Dedifferentiated amniotic fluid mesenchymal stem cell (primary cell): Measurements from ENCODE around the gene CCL17.
"Not testable (repeated sequence)": the region's sequence is repeated elsewhere in the genome, so short reads cannot be mapped to it uniquely, and the experiment has no call there.

ENCODE experiments used
- DNase-seq: peaks from one replicate; pipeline ENCODE4 v3.0.0-alpha.2; 2016; ENCODE audit errors: extremely low spot score

Gene CCL17

DNA sequence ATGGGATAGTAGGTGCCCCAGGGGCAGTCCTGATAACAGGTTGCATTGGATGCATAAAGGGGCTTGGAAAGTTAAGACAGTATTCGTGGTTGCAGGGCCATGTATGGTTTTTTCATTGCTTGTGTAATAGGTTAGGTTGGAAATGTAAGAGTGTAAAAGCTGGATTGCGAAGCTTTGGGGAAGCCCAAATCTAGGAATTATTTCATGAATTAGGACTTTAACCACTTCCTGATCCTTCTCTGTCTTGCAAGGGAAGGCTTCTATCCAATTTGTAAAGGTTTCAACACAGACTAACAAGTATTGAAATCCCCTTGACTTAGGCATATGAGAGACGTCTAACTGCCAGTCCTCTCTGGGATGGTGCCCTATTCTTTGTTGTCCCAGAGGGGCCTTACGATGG, 7.8 kb upstream of the CCL17 start:
- no peak for DNase-seq

DNA sequence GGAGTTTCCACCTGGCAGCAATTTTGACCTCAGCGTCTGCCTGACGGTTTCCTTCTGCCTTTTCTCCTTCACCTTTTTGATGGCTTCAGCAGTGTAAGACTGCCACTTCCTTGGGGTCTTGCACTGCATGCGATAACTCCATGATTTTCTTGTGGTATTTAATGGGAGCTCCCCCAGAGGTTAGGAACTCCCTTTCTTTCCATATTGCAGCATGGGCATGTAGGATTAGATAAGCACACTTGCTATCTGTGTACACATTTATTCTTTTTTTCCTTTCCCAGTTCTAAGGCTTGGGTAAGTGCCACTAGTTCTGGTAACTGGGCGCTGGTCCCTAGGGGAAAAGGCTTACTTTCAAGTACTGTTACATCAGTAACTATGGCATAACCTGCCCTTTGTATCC, 7.1 kb upstream of the CCL17 start:
- DNase-seq = not testable (repeated sequence)

DNA sequence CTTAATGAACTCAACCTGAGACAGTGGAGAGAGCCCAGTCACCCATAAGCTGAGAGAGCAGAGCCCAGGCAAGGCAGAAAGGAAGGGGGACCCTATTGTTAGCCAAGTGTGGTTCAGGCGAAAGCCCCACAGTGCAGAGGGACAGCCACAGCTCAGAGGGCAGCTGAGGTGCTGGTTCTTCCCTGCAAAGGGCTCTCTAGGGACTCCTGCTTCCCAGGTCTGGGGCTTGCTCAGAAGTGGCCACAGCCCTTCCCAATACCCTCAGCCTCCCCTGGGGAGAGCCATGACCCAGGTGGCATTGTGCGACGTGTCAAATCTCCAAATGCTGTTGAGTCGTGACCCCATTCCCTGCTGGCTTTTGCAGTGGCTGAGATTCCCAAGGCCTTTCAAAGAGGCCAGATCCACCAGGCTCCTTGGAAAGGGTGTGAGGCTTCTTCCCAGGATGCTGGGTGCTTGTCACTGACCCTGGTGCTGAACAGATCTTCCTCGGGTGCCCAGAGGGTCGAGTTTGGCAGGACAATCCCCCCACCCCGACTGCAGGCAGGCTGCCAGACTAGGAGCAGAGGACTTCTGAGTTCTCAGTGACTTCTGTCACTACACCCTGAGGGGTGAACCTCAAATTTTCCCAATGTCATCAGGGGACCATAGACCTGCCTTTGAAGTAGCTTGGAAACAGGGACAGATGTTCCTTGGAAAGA, 2.5 kb upstream of the CCL17 start:
- DNase-seq = no peak

DNA sequence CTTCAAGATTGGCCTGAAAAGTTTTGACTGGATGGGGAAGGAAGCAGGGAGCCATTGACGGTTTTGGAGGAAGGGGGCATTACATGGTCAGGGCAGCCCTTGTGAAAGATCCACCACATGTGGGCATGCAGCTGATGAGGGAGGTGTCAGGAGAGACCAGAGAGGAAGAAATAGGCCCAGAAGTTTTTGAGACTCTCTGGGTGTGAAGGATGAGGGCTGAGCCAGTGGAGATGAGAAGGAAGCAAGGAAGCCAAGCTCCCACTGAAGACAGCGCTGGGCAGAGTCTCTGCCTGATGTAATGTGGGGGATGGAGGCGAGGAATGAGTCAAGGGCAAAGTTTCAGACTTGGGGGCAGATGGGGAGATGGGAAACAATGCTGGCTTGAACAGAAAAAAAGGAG, 530 bp downstream of the CCL17 start:
- no peak for DNase-seq

DNA sequence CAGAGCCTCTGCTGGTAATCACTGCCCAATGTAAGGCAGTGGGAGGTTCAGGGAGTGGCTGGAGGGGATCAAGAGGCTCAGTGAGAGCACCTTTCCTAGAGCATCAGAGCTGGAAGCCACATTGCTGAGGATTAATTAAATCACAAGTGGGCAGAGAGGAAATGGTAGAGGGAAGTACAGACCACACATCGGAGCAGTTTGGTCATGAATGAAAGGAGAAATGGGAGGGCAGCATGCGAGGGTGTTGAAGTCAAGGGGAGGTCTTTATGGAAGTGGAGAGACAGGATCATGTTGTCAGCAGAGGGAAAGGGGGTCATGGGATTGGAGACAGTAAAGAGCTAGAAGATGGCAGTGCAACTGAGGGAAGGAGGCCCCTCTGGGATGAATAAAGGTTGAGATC, 2.3 kb downstream of the CCL17 start:
- DNase-seq = no peak

DNA sequence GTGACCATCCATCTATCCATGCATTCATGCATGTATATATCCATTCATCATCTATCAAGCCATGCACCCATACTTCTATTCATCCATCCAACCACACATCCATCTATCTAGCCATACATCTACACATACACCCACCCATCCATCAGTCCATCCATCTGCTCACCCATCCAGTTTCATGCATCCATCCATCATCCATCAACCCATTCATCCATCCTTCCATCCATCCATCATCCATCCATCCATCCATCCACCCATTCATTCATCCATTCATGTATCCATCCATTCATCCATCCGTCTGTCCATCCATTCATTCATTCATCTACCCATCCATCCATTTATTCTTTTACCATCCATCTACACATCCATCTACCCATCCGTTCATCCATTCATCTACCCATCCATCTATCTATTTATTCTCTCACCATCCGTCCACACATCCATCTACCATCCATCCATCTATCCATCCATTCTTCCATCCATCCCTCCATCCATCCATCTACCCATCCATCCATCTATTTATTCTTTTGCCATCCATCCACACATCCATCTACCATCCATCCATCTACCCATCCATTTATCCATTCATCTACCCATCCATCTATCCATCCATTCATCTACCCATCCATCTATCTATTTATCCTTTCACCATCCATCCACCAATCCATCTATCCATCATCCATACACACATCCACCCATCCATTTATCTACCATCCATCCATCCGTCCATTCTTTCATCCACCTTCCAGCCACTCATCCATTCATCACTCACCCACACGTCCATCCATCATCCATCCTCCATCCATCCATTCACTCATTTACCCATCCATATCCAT, 3.2 kb downstream of the CCL17 start:
- DNase-seq = no peak

DNA sequence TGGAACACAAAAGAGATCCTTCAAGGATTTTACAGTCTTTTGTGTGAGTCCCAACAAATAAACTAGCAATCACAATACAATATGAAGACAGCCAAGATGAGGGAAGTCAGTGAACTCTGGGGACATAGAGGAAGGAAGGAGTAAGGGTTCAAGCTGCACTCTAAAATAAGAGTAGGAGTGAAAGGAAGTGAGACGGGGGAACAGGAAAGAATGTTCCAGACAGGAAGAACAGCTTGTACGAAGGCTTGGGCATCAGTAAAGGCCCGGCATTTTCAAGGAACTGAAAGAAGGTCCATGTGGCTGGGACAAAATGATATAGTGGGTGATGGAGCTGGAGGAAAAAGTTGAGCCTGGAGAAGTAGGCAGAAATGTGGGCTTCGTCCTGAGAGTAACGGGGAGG, 4.5 kb downstream of the CCL17 start:
- no peak for DNase-seq

DNA sequence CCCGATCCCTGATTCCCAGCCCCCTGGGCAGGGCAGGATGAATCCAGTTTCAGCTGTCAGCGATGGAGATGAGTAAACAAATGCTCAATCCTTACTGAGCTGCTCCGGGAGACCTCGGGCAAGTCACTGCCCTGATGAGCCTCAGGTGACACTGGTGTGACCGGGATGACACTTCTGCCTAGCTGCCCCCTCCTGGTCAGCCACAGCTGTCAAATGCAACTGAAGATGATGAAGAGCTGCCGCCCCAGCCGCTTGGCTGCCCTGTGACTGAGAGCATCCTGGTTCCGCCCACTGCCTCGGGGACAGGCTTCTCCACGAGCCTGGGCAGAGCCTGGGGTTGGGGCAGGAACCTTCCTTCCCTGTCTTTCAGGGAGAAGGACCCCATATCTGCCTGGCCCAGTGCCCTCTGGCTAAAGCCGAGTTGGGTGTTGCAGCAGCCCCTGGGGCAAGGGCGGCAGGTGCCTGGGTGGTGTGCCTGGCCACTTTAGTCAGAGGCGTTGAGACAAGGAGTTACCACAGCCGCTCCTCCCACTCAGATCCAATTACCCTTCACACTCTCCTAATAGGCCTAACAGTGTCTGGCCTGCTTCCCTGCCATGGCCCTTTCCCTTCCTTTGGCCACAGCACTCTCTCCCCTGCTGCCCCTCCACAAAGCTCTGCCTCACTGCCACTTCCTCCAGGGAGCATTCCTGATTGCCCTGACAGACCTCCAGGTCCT, 5.5 kb downstream of the CCL17 start:
- no peak for DNase-seq

DNA sequence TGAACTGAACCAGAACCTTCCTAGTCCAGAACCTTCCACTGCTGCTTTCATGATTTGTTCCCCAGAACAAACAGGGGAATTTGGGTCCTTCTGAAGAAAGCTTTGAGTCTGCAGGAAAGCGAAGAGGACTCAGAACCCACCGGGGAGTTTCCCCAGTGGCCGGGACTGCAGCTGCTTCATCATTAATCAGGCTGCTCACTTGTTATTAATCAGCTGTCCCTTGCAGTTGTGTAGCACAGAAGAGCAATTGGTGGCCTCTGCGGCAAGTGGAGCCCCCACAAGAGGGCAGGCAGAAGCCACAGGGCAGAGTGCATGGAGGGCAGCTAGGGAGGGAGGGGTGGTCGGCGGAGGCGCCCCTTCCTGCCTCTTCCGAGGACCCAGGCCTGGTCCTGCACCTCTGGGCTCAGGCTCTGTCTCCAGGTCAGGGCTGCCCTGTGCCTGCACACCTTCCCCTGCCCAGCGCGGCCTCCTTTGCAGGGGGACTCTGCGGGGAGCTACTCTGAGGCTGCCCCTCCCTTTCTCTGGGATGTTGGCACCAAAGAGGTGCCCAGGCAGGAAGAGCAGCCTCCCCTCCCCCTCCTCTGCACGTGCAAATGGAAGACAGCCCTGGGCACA, 6.9 kb downstream of the CCL17 start:
- no peak for DNase-seq

DNA sequence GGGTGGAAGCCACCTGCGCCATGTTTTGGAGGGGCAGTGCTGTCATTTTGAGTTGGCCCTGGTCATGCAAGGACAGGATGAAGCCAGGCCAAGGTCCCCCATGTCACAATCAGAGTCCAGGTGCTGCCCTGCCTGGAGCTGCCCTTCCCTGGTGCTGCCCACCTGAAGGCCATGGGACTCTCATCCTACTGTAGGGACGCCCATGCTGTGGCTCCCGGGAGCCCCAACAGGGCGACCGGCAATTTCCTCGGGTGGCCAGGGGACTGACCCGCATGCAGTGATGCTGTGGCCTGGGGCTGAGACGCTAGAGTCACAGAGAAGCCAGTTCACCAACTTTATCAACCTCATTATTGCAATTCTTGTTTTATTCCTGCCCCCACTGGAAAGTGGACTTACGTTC, 8.0 kb downstream of the CCL17 start:
- DNase-seq = no peak

DNA sequence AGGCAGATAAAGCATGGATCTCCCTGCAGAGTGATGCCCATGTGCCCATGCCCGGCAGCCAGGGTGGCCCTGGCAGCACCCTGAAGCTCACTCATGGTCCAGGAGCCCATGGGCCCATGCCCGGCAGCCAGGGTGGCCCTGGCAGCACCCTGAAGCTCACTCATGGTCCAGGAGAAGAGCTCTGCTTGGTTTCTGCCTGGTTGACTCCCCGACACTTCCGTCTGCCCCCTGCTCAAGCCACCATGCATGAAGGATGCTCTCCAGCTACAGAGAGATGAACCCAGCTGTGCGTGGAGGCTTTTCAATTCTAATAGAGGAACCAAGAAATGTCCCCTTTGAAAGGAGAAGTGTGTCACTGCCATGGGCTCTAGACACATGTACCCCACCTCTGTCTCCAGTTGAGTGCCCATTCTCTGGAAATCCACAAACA, 8.7 kb downstream of the CCL17 start:
- DNase-seq = no peak

DNA sequence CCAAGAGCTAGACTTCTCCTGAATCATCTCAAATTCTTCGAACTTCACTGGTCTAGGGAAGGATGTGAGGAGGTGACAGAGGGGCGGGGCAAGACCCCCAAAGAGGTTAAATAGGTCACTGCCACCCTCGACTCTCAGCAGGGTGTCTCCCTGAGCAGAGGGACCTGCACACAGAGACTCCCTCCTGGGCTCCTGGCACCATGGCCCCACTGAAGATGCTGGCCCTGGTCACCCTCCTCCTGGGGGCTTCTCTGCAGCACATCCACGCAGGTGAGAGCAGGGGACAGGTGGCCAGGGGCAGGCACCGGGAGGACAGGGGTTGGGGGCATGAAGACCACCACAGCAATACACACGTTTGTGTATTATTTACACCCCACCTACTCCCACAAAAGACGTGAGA, 9.2 kb downstream of the CCL17 start:
- DNase-seq = no peak

DNA sequence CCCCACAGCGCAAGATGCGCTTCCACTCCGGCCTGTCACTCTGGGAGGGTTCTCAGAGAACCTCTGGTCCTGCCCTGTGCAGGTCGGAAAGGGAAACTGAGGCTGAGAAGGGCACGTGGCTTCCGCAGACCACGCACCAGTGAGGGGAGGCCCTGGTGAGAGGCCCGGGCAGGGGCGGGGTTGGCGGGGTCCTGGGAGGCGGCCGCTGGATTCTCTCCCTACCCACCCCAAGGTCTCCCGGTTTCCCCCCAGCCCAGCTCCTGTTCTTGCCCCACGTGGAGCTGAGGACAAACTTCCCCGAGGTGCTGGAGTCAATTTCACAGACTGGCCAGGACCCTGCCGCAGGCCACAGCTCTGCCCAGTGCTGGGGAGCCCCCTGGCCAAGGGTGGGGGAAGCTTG, 11.5 kb downstream of the CCL17 start:
- no peak for DNase-seq

DNA sequence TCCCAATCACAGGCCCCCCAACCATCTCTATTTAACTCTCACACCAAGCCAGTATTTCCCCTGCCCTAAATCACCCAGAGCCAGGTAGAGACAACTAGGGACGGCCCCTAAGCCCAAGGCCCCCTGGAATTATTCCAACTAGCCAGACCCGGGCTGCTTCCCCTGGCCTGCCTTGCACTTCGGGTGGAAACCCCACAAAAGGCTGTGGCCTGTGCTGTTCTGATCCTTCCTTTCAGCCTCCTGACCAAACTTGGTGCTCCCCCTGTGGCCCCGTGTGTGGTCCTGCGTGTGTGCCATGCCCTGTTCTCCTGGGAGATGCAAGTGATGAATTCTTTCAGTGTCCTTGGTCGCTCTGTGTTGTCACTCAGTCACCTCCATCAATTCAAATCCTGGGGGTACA, 14.9 kb downstream of the CCL17 start:
- DNase-seq = no peak

DNA sequence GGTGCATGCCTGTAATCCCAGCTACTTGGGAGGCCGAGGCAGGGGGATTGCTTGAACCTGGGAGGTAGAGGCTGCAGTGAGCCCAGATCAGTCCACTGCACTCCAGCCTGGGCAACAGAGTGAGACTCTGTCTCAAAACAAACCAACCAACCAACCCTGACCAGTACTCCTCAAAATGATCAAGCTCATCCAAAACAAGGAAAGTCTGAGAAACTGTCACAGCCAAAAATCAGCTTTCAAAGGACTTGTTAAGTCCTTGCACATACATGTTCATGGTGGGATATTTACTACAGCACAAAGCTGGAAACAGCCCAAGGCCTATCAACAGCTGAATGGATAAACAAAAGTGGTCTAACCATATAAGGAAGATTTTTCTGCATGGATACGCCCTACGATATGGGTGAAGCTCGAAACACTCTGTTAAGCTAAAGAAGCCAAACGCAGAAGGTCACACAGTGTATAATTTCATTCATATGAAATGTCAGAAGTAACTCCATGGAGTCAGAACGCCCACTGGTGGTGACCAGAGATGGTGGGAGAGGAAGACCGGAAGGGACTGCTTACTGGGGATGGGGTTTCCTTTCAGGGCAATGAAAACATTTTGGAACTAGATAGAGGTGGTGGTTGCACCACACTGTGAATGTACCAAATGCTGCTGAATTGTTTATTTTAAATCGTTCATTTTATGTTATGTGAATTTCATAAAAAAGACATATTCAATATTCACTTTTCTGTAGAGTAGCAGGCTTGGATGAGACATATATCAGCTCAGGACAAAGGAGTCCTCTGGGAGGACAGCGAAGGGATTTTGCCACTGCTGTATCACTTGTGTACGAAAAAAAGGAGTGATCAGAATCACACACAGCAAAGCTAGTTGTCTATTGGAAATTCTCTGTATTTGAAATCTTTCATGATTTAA, 17.7 kb downstream of the CCL17 start:
- peak; percentile 49 for DNase-seq

DNA sequence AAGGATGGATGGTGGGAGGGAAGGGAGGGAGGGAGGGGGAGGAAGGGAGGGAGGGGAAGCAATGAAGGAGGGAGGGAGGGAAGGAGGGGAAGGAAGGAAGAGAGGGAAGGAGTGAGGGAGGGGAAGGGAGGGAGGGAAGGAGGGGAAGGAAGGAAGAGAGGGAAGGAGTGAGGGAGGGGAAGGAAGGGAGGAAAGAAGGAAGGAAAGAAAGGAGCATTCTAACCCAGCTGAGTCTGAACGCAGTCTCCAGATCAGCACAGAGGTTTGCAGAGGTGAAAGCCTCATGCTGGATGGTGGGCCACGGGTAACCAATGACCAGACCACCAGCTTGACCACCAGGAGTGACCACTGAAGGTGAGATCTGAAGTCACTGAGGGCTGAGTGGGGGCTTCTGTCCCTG, 18.6 kb downstream of the CCL17 start:
- no peak for DNase-seq

DNA sequence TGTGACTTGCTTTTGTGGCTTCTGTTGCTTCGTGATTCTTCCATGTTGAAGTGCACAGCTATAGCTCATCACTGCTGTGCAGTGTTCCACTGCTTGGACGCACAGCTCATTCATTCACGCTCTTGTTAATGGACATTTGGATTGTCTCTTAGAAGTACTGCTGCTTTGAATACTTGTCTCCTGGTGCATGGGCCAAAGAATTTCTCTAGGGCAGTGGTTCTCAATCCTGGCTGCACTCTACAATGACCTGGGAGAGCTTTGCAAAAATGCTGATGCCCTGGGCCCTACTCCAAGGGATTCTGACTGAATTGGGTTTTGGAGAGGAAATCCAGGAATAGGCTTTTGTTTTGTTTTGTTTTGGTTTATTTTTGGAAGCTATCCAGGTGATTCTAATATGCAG, 20.0 kb downstream of the CCL17 start:
- no peak for DNase-seq

DNA sequence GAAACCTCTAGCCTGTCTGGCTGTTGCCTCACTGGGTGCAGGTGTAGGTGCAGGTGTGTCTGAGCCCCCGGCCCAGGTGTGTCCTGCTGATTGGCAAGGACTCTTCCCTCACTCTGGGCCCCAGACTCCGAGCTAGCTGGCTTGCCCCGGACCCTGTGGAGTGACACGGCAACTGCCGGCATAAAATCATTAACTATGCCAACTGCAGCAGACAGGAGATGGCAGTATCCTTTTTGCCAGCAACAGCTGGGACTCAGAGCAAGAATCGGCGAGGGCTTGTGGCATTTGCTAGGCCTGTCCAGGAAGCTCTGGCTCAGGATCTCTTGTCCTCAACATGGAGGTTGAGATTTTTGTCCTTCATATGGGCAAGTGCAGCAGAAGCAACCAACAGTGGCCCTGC, 21.8 kb downstream of the CCL17 start:
- no peak for DNase-seq

DNA sequence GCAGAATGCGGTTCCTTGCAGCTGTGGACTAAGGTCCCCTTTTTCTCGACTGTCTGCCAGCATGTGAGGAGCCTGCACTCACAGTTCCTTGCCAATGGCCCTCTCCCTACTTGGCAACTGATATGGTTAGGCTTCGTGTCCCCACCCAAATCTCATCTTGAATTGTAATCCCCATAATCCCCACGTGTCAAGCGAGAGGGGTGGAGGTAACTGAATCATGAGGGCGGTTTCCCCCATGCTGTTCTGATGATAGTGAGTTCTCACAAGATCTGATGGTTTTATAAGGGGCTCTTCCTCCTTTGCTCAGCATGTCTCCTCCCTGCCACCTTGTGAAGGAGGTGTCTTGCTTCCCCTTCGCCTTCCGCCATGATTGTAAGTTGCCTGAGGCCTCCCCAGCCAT, 22.7 kb downstream of the CCL17 start:
- DNase-seq = no peak

DNA sequence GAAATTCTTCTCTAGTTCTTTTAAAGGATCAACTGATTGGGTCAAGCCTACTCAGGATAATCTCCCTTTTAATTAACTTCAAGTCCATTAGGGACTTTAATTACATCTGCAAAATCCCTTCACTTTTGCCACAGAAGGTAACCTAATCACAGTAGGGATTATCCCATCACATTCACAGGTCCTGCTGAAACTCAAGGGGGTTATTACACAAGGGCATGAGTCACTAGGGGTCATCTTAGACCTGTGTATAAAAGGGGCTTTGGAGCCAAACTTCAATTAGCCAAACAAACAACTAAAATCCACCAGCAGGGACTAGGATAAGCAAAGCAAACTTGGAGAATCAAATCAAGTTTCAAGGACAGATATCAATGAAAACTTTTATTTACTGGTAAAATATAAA, 23.3 kb downstream of the CCL17 start:
- no peak for DNase-seq

DNA sequence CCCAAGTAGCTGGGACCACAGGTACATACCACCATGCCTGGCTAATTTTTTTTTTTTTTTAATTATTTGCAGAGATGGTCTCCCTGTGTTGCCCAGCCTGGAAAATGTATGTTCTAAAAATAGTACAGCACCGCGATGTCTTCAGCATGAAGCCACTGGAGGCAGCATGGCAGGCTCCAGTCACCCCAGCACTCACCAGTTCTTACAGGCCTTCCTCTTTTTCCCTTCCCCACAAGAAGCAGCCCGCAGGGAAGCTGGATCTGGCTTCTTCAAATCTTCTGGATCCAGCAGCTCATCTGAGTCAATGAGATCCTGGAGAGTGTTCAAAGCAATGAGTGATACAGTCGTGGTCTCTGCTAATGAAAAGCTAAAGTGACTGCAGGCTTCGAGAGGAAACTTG, 26.4 kb downstream of the CCL17 start:
- DNase-seq = no peak
